ENCODE data around the gene KRTAP3-3. TPM values are rescaled to one million over a fixed set of nuclear protein-coding genes. Genes with fewer than 3 reads are reported as not detected.
A peak's percentile ranks its signal among the peaks of the same experiment; 100 is the strongest.

The KRTAP3-3 gene
- total and polyA plus RNA-seq, 2 of the 4 experiments (the other 2 are of a cell fraction) = not detected

DNA sequence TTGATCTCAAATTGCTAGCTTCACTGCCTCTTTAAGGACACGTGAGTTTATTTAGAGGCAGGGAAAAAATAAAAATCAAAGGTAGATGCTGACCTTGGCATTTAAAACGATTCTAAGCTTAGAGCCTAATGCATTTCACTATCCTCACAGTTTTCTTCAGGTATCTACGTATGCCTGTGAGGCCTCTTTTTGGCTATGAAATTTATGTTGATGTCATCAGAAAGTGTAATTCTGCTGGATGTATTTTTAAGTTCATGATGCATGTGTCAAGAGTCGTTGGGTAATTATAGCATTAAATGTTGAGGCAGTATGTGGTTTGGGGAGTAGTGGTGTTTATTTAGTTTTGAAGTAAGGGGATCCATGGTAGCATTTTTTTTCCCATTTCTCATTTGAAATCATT, 10.0 kb upstream of the KRTAP3-3 start:
- H4K20me1 ChIP-seq (ENCODE audit: insufficient read depth, low read length) = no peaks in the 10 kb centered on the region
- no TSS peak for BruUV-seq (replicated peaks)
- no peaks in the 10 kb centered on the region for H3K9me1 ChIP-seq (ENCODE audit: insufficient read depth, low read length)
- no peak overlapping the region for H4K8ac ChIP-seq (ENCODE audit: low read depth in 2 of 2, low read length in 2 of 2)
- no peak overlapping the region for H4K91ac ChIP-seq (ENCODE audit: insufficient read depth, low read depth, low read length)
- H3K36me3 ChIP-seq (ENCODE audit: control insufficient read depth, insufficient read depth, low read length) = no peaks in the 10 kb centered on the region
- H2AFZ ChIP-seq (replicated peaks; ENCODE audit: low read length, poor library complexity) = no peak overlapping the region
- no peak overlapping the region for H2BK20ac ChIP-seq (ENCODE audit: low read depth, low read length)
- no CpG with 5 or more reads among the region's 4 CpGs for WGBS, 2 experiments (ENCODE audit: extremely low coverage in 2 of 2, insufficient read length in 1 of 2)
- H3K79me1 ChIP-seq (ENCODE audit: low read depth in 1 of 2, low read length in 2 of 2) = no peaks in the 10 kb centered on the region
- peak; percentile 68 for TF ChIP-seq MAFK (IDR thresholded peaks at IDR 0.05; ENCODE audit: low read depth, low read length)
- no peak for TF ChIP-seq BHLHE40 (IDR thresholded peaks at IDR 0.05; ENCODE audit: low read depth, low read length)
- H3K9ac ChIP-seq (ENCODE audit: low read depth, low read length) = no peak overlapping the region
- H3K9me3 ChIP-seq (ENCODE audit: control insufficient read depth, insufficient read depth, low read length) = no peaks in the 10 kb centered on the region
- no peak overlapping the region for H2BK120ac ChIP-seq (ENCODE audit: low read depth, low read length)
- intact Hi-C loops (cut with micrococcal nuclease) = no loop called here
- no peak overlapping the region; the same call in 2 of the 3 replicates for H2BK15ac ChIP-seq (ENCODE audit: low read depth, low read length)
- ATAC-seq (ENCODE audit: low read depth) (no peak), DNase-seq (no peak)
- in situ Hi-C loops (cut with MboI; ENCODE audit: low sequenced_read_pairs) = no loop called here
- ChIA-PET CTCF (no interaction called here), POLR2A (ENCODE audit: unreplicated experiment) (no interaction called here)
- no peak overlapping the region for H3K4me3 ChIP-seq (ENCODE audit: insufficient read depth, low read depth, low read length)
- no peak overlapping the region for H3K23ac ChIP-seq (ENCODE audit: low read depth, low read length)
- no peak overlapping the region for H3K27ac ChIP-seq (ENCODE audit: insufficient read depth, low read length)
- H3K14ac ChIP-seq (replicated peaks; ENCODE audit: low read depth, low read length) = no peak overlapping the region
- H2AK9ac ChIP-seq (replicated peaks; ENCODE audit: low read depth, low read length, poor library complexity) = no peak overlapping the region
- no peak overlapping the region for H3K56ac ChIP-seq (ENCODE audit: extremely low read depth, insufficient read depth, low read length)
- H4K5ac ChIP-seq (ENCODE audit: low read depth, low read length) = no peak overlapping the region
- H3K4ac ChIP-seq (ENCODE audit: low read depth, low read length) = no peak overlapping the region
- H2AK5ac ChIP-seq (ENCODE audit: low read depth, low read length) = no peak overlapping the region
- no peak overlapping the region for H3K4me2 ChIP-seq (ENCODE audit: low read depth, low read length)
- dilution Hi-C loops (cut with HindIII; ENCODE audit: low sequenced_read_pairs, unreplicated experiment) = no loop called here
- no peak overlapping the region for H3K18ac ChIP-seq (ENCODE audit: low read depth, low read length)
- H3K27me3 ChIP-seq (ENCODE audit: control insufficient read depth, insufficient read depth, low read length) = no peaks in the 10 kb centered on the region
- H3K4me1 ChIP-seq (ENCODE audit: control insufficient read depth, insufficient read depth, low read length) = no peaks in the 10 kb centered on the region
- H2BK5ac ChIP-seq (ENCODE audit: low read depth, low read length, poor library complexity, severe bottlenecking) = no peak overlapping the region
